Thymus (tissue), 11 donors: ENCODE results near the gene ABCC8. TPM values are rescaled to one million over a fixed set of nuclear protein-coding genes. Genes with fewer than 3 reads are reported as not detected.

ENCODE experiments used
- DNase-seq, 9 donors: peaks; one replicate each; pipeline ENCODE4 v3.0.0-alpha.2; 2013; ENCODE audit warnings: low spot score in 9 of 9, low read depth in 6 of 9, missing footprints in 1 of 9
- H3K27ac ChIP-seq, 2 donors: one replicate each; pipeline ENCODE4 v1.5.1; 2013; ENCODE audit warnings: control low read depth in 1 of 2, low read depth in 1 of 2, low read length in 1 of 2, mild to moderate bottlenecking in 1 of 2, moderate library complexity in 1 of 2
- H3K27me3 ChIP-seq, 2 donors: one replicate each; pipeline ENCODE4 v1.5.1; 2013; ENCODE audit warnings: low read length in 1 of 2; ENCODE audit not compliant: control insufficient read depth in 2 of 2, insufficient read depth in 1 of 2
- H3K36me3 ChIP-seq, 2 donors: one replicate each; pipeline ENCODE4 v1.5.1; 2013; ENCODE audit warnings: low read length in 1 of 2, mild to moderate bottlenecking in 1 of 2, moderate library complexity in 1 of 2; ENCODE audit not compliant: control insufficient read depth in 2 of 2, insufficient read depth in 2 of 2
- H3K4me1 ChIP-seq, 2 donors: one replicate each; pipeline ENCODE4 v1.5.1; 2013; ENCODE audit warnings: low read length in 2 of 2; ENCODE audit not compliant: control insufficient read depth in 2 of 2, insufficient read depth in 2 of 2
- H3K4me3 ChIP-seq, 2 donors: one replicate each; pipeline ENCODE4 v1.5.1; 2013; ENCODE audit warnings: low read length in 2 of 2, control low read depth in 1 of 2, mild to moderate bottlenecking in 1 of 2
- H3K9me3 ChIP-seq, 2 donors: one replicate each; pipeline ENCODE4 v1.5.1; 2013; ENCODE audit warnings: low read length in 1 of 2, mild to moderate bottlenecking in 1 of 2; ENCODE audit not compliant: control insufficient read depth in 2 of 2, insufficient read depth in 1 of 2
- WGBS: extraction: QIAGEN DNeasy Blood & Tissue Kit; methylation state at CpG from one replicate; pipeline ENCODE4 v1.1.7; 2013; 5-methylcytosine and 5-hydroxymethylcytosine counted together
- polyA plus RNA-seq: library from polyadenylated mRNA; stranded (reverse); fragments of 200-250 nt; gene quantifications from one replicate; pipeline ENCODE4 v1.2.3, GENCODE V29; 2013
- total RNA-seq: library from RNA; stranded (reverse); fragments of 120-200 nt; gene quantifications from one replicate; pipeline ENCODE4 v1.2.4, GENCODE V29; 2013
- donor health status: healthy.

Gene ABCC8
- total and polyA plus RNA-seq, 2 donors = 0.42 to 0.62 TPM

- 97% methylated on average over 4 of the region's 4 CpGs for WGBS
- DNase-seq = no peak
- peaks cover 0 to 8% of the 10 kb centered on the region in 2 donors for H3K27me3 ChIP-seq
These were observed 8.5 kb downstream of the ABCC8 start for GRCh38 chr11:17468122-17468521.

GRCh38 chr11:17463546-17464174 lies 13.0 kb downstream of the ABCC8 start:
- no peaks in the 10 kb centered on the region for H3K4me1 ChIP-seq
- H3K36me3 ChIP-seq = no peaks in the 10 kb centered on the region
- no peaks in the 10 kb centered on the region for H3K9me3 ChIP-seq
- no peak overlapping the region for H3K27ac ChIP-seq
- H3K4me3 ChIP-seq = no peak overlapping the region
- WGBS = 87% methylated on average over 11 of the region's 11 CpGs
- no peak for DNase-seq
- H3K27me3 ChIP-seq = no peaks in the 10 kb centered on the region

More at GRCh38 chr11:17468122-17468521, 8.5 kb downstream of the ABCC8 start:
- H3K4me3 ChIP-seq = no peak overlapping the region
- no peaks in the 10 kb centered on the region for H3K9me3 ChIP-seq
- H3K36me3 ChIP-seq = no peaks in the 10 kb centered on the region
- no peaks in the 10 kb centered on the region for H3K4me1 ChIP-seq
- H3K27ac ChIP-seq = no peak overlapping the region

- H3K9me3 ChIP-seq = no peaks in the 10 kb centered on the region
- no peaks in the 10 kb centered on the region for H3K4me1 ChIP-seq
- H3K27ac ChIP-seq = no peak overlapping the region
- DNase-seq = no peak
- H3K4me3 ChIP-seq = no peak overlapping the region
- H3K36me3 ChIP-seq = no peaks in the 10 kb centered on the region
- WGBS = 88% methylated on average over 13 of the region's 13 CpGs
- H3K27me3 ChIP-seq = no peaks in the 10 kb centered on the region
These were observed 13.7 kb downstream of the ABCC8 start for GRCh38 chr11:17462940-17463339.

- no peaks in the 10 kb centered on the region for H3K9me3 ChIP-seq
- H3K4me1 ChIP-seq = peaks cover 0 to 3% of the 10 kb centered on the region in 2 donors
- no peaks in the 10 kb centered on the region for H3K27me3 ChIP-seq
- 96% methylated on average over 12 of the region's 12 CpGs for WGBS
- no peak overlapping the region for H3K4me3 ChIP-seq
- no peak for DNase-seq
- H3K36me3 ChIP-seq = no peaks in the 10 kb centered on the region
- H3K27ac ChIP-seq = no peak overlapping the region
These were observed 16.2 kb downstream of the ABCC8 start for GRCh38 chr11:17460406-17460805.

GRCh38 chr11:17459236-17459896 lies 17.3 kb downstream of the ABCC8 start:
- DNase-seq = no peak
- Histone ChIP-seq H3K27me3 (no peaks in the 10 kb centered on the region), H3K36me3 (no peaks in the 10 kb centered on the region), H3K9me3 (no peaks in the 10 kb centered on the region), H3K4me1 (peaks cover 0 to 3% of the 10 kb centered on the region in 2 donors), H3K4me3 (no peak overlapping the region), H3K27ac (no peak overlapping the region)
- 96% methylated on average over 9 of the region's 9 CpGs for WGBS

GRCh38 chr11:17458268-17458667 lies 18.4 kb downstream of the ABCC8 start:
- no peaks in the 10 kb centered on the region for H3K36me3 ChIP-seq
- H3K27ac ChIP-seq = no peak overlapping the region
- no peak overlapping the region for H3K4me3 ChIP-seq
- H3K9me3 ChIP-seq = no peaks in the 10 kb centered on the region
- 78% methylated on average over 8 of the region's 8 CpGs for WGBS
- H3K27me3 ChIP-seq = no peaks in the 10 kb centered on the region
- H3K4me1 ChIP-seq = peaks cover 0 to 3% of the 10 kb centered on the region in 2 donors
- DNase-seq = no peak

GRCh38 chr11:17457396-17458173 lies 19.1 kb downstream of the ABCC8 start:
- no peak overlapping the region for H3K27ac ChIP-seq
- 40% methylated on average over 8 of the region's 8 CpGs for WGBS
- no peaks in the 10 kb centered on the region for H3K36me3 ChIP-seq
- no peaks in the 10 kb centered on the region for H3K9me3 ChIP-seq
- peaks cover 0 to 3% of the 10 kb centered on the region in 2 donors for H3K4me1 ChIP-seq
- no peak for DNase-seq
- no peaks in the 10 kb centered on the region for H3K27me3 ChIP-seq
- H3K4me3 ChIP-seq = no peak overlapping the region

- DNase-seq = no peak
- Histone ChIP-seq H3K36me3 (no peaks in the 10 kb centered on the region), H3K27ac (no peak overlapping the region), H3K9me3 (no peaks in the 10 kb centered on the region), H3K27me3 (no peaks in the 10 kb centered on the region), H3K4me1 (peaks cover 0 to 3% of the 10 kb centered on the region in 2 donors), H3K4me3 (no peak overlapping the region)
- WGBS = 93% methylated on average over 2 of the region's 2 CpGs
These were observed 24.0 kb downstream of the ABCC8 start for GRCh38 chr11:17452668-17453067.

GRCh38 chr11:17449158-17449557 lies 27.5 kb downstream of the ABCC8 start:
- no peak overlapping the region for H3K4me3 ChIP-seq
- H3K27ac ChIP-seq = no peak overlapping the region
- 94% methylated on average over 8 of the region's 8 CpGs for WGBS
- no peak for DNase-seq
- no peaks in the 10 kb centered on the region for H3K27me3 ChIP-seq
- no peaks in the 10 kb centered on the region for H3K9me3 ChIP-seq
- H3K4me1 ChIP-seq = no peaks in the 10 kb centered on the region
- no peaks in the 10 kb centered on the region for H3K36me3 ChIP-seq
